ENCODE data around the gene MAML3. TPM values are rescaled to one million over a fixed set of nuclear protein-coding genes. Genes with fewer than 3 reads are reported as not detected.

Gene MAML3
- total and polyA plus RNA-seq, 8 donors, result 1.7 to 20.3 (median 8.4) TPM

- no peaks in the 10 kb centered on the region for H3K27me3 ChIP-seq
- peaks cover 0 to 62% (median 31%) of the 10 kb centered on the region in 4 donors for H3K4me1 ChIP-seq
- TF ChIP-seq CTCF (IDR thresholded peaks at IDR 0.05) (no peak), POLR2A (IDR thresholded peaks at IDR 0.05) (no peak)
- H3K27ac ChIP-seq, result no peak overlapping the region
- no peak for DNase-seq
- H3K4me3 ChIP-seq, result no peak overlapping the region
- 84 to 89% (median 87%) methylated on average over 9 of the region's 9 CpGs for WGBS, 5 donors
- no peaks in the 10 kb centered on the region for H3K36me3 ChIP-seq
- H3K9me3 ChIP-seq, result no peaks in the 10 kb centered on the region
- intact Hi-C loops (cut with DNase I; ENCODE audit: low total_unique reads), result no loop called here
These were observed 19.1 kb downstream of the MAML3 start for GRCh38 chr4:140134746-140135425.

GRCh38 chr4:140133576-140133975 is 20.4 kb downstream of the MAML3 start:
- Histone ChIP-seq H3K36me3 (no peaks in the 10 kb centered on the region), H3K9me3 (no peaks in the 10 kb centered on the region), H3K27me3 (no peaks in the 10 kb centered on the region), H3K27ac (no peak overlapping the region), H3K4me3 (no peak overlapping the region), H3K4me1 (peaks cover 0 to 60% (median 30%) of the 10 kb centered on the region in 4 donors)
- intact Hi-C loops (cut with DNase I; ENCODE audit: low total_unique reads), result no loop called here
- no peak for DNase-seq
- WGBS, 5 donors, result 85 to 87% (median 85%) methylated on average over 3 of the region's 3 CpGs
- no peak for TF ChIP-seq POLR2A (IDR thresholded peaks at IDR 0.05)
- TF ChIP-seq CTCF (IDR thresholded peaks at IDR 0.05), result no peak
- no peak for TF ChIP-seq EP300 (IDR thresholded peaks at IDR 0.05)
- TF ChIP-seq POLR2AphosphoS5 (IDR thresholded peaks at IDR 0.05), result no peak

GRCh38 chr4:140131675-140132229 is 22.2 kb downstream of the MAML3 start:
- no peak overlapping the region for H3K4me3 ChIP-seq
- no peaks in the 10 kb centered on the region for H3K36me3 ChIP-seq
- 88 to 93% (median 91%) methylated on average over 5 of the region's 5 CpGs for WGBS, 5 donors
- intact Hi-C loops (cut with DNase I; ENCODE audit: low total_unique reads), result no loop called here
- no peak for TF ChIP-seq CTCF (IDR thresholded peaks at IDR 0.05)
- TF ChIP-seq EP300 (IDR thresholded peaks at IDR 0.05), result no peak
- TF ChIP-seq POLR2AphosphoS5 (IDR thresholded peaks at IDR 0.05), result no peak
- TF ChIP-seq POLR2A (IDR thresholded peaks at IDR 0.05), result no peak
- H3K9me3 ChIP-seq, result no peaks in the 10 kb centered on the region
- no peak overlapping the region for H3K27ac ChIP-seq
- no peak for DNase-seq
- no peaks in the 10 kb centered on the region for H3K27me3 ChIP-seq
- H3K4me1 ChIP-seq, result peaks cover 0 to 42% (median 18%) of the 10 kb centered on the region in 4 donors

- Histone ChIP-seq H3K9me3 (no peaks in the 10 kb centered on the region), H3K27ac (no peak overlapping the region), H3K4me3 (no peak overlapping the region), H3K4me1 (peaks cover 0 to 32% (median 17%) of the 10 kb centered on the region in 4 donors), H3K27me3 (no peaks in the 10 kb centered on the region), H3K36me3 (no peaks in the 10 kb centered on the region)
- TF ChIP-seq CTCF (IDR thresholded peaks at IDR 0.05), result no peak
- TF ChIP-seq EP300 (IDR thresholded peaks at IDR 0.05), result no peak
- no peak for TF ChIP-seq POLR2A (IDR thresholded peaks at IDR 0.05)
- no peak for TF ChIP-seq POLR2AphosphoS5 (IDR thresholded peaks at IDR 0.05)
- intact Hi-C loops (cut with DNase I; ENCODE audit: low total_unique reads), result no loop called here
- WGBS, 5 donors, result 77 to 89% (median 80%) methylated on average over 2 of the region's 2 CpGs
- no peak for DNase-seq
These were observed 23.3 kb downstream of the MAML3 start for GRCh38 chr4:140130677-140131076.
